IMR-90 (cell line): Measurements from ENCODE around the gene MAP1LC3A. TPM values are rescaled to one million over a fixed set of nuclear protein-coding genes. Genes with fewer than 3 reads are reported as not detected.

Source experiments
- ATAC-seq: fragments of 200-7000 bp; cut with Tn5 transposase; 2 replicates; pipeline ENCODE4 v1.9.1; 2020; ENCODE audit warnings: low read depth, mild to moderate bottlenecking, moderate library complexity
- BruUV-seq: library from RNA; stranded (reverse); fragments of 400-500 nt; replicated peaks from 2 replicates; lab custom pipeline; 2021; lab: Mats Ljungman, UMichigan
- CTCF ChIA-PET: fragments of 300-600 bp; formaldehyde crosslinking; extraction: SDS; loops from one replicate; lab custom pipeline; 2021; ENCODE audit warnings: antibody characterized with exemption; lab: Yijun Ruan, JAX
- POLR2A ChIA-PET: fragments of 300-600 bp; sonication (Branson Sonifier 250); formaldehyde crosslinking; loops from one replicate; lab custom pipeline; 2022; ENCODE audit warnings: antibody characterized with exemption; ENCODE audit not compliant: unreplicated experiment; lab: Charles Lee
- DNase-seq: peaks from one replicate; pipeline ENCODE4 v3.0.0; 2013
- H2AFZ ChIP-seq: replicated peaks from 2 replicates; pipeline ENCODE3; 2013; ENCODE audit warnings: low read length, mild to moderate bottlenecking; ENCODE audit not compliant: poor library complexity
- H2AK5ac ChIP-seq: 2 replicates; pipeline ENCODE4 v1.6.1; 2013; ENCODE audit warnings: low read depth, low read length, inconsistent platforms
- H2AK9ac ChIP-seq: replicated peaks from 2 replicates; pipeline ENCODE3; 2013; ENCODE audit warnings: mild to moderate bottlenecking, low read depth, low read length, moderate library complexity; ENCODE audit not compliant: poor library complexity
- H2BK120ac ChIP-seq: 2 replicates; pipeline ENCODE4 v1.6.1; 2013; ENCODE audit warnings: low read depth, low read length, inconsistent platforms
- H2BK15ac ChIP-seq: 3 replicates; pipeline ENCODE4 v1.6.1; 2013; ENCODE audit warnings: low read depth, low read length, inconsistent platforms
- H2BK20ac ChIP-seq: 2 replicates; pipeline ENCODE4 v1.6.1; 2013; ENCODE audit warnings: low read depth, mild to moderate bottlenecking, inconsistent platforms, low read length, moderate library complexity
- H2BK5ac ChIP-seq: 2 replicates; pipeline ENCODE4 v1.6.1; 2013; ENCODE audit warnings: mild to moderate bottlenecking, low read depth, low read length, inconsistent platforms; ENCODE audit not compliant: poor library complexity, severe bottlenecking
- H3K14ac ChIP-seq: replicated peaks from 2 replicates; pipeline ENCODE4 v1.6.1; 2013; ENCODE audit warnings: low read depth, low read length, inconsistent platforms
- H3K18ac ChIP-seq: 2 replicates; pipeline ENCODE4 v1.6.1; 2013; ENCODE audit warnings: low read depth, low read length, control low read depth
- H3K23ac ChIP-seq: 2 replicates; pipeline ENCODE4 v1.6.1; 2013; ENCODE audit warnings: low read depth, low read length, inconsistent platforms
- H3K27ac ChIP-seq: 2 replicates; pipeline ENCODE4 v1.5.1; 2013; ENCODE audit warnings: mild to moderate bottlenecking, control low read depth, low read length; ENCODE audit not compliant: insufficient read depth
- H3K27me3 ChIP-seq: 2 replicates; pipeline ENCODE4 v1.6.1; 2013; ENCODE audit warnings: low read length; ENCODE audit not compliant: control insufficient read depth, insufficient read depth
- H3K36me3 ChIP-seq: 2 replicates; pipeline ENCODE4 v1.6.1; 2013; ENCODE audit warnings: low read length, mixed read lengths; ENCODE audit not compliant: control insufficient read depth, insufficient read depth
- H3K4ac ChIP-seq: 2 replicates; pipeline ENCODE4 v1.6.1; 2013; ENCODE audit warnings: low read depth, low read length, inconsistent platforms
- H3K4me1 ChIP-seq: 2 replicates; pipeline ENCODE4 v1.6.1; 2013; ENCODE audit warnings: low read length, mixed read lengths; ENCODE audit not compliant: control insufficient read depth, insufficient read depth
- H3K4me2 ChIP-seq: 2 replicates; pipeline ENCODE4 v1.6.1; 2013; ENCODE audit warnings: low read depth, mild to moderate bottlenecking, control low read depth, low read length, moderate library complexity
- H3K4me3 ChIP-seq: 2 replicates; pipeline ENCODE4 v1.5.1; 2013; ENCODE audit warnings: low read depth, mild to moderate bottlenecking, control low read depth, low read length, moderate library complexity; ENCODE audit not compliant: insufficient read depth
- H3K56ac ChIP-seq: 2 replicates; pipeline ENCODE4 v1.6.1; 2013; ENCODE audit warnings: low read length, inconsistent platforms; ENCODE audit not compliant: insufficient read depth; ENCODE audit errors: extremely low read depth
- H3K79me1 ChIP-seq, 2 experiments: 2 replicates each; pipeline ENCODE4 v1.6.1; 2013; ENCODE audit warnings: low read length in 2 of 2, inconsistent platforms in 1 of 2, low read depth in 1 of 2
- H3K9ac ChIP-seq: 2 replicates; pipeline ENCODE4 v1.6.1; 2013; ENCODE audit warnings: low read depth, low read length, control low read depth
- H3K9me1 ChIP-seq: 2 replicates; pipeline ENCODE4 v1.6.1; 2013; ENCODE audit warnings: low read length, inconsistent platforms; ENCODE audit not compliant: insufficient read depth
- H3K9me3 ChIP-seq: 2 replicates; pipeline ENCODE4 v1.6.1; 2013; ENCODE audit warnings: low read length; ENCODE audit not compliant: control insufficient read depth, insufficient read depth
- H4K20me1 ChIP-seq: 2 replicates; pipeline ENCODE4 v1.6.1; 2013; ENCODE audit warnings: low read length, inconsistent platforms; ENCODE audit not compliant: insufficient read depth
- H4K5ac ChIP-seq: 2 replicates; pipeline ENCODE4 v1.6.1; 2013; ENCODE audit warnings: mild to moderate bottlenecking, low read depth, low read length, control low read depth
- H4K8ac ChIP-seq, 2 experiments: 2 replicates each; pipeline ENCODE4 v1.6.1; 2013; ENCODE audit warnings: low read depth in 2 of 2, low read length in 2 of 2, control low read depth in 1 of 2, inconsistent platforms in 1 of 2
- H4K91ac ChIP-seq: 2 replicates; pipeline ENCODE4 v1.6.1; 2013; ENCODE audit warnings: low read depth, low read length, inconsistent platforms; ENCODE audit not compliant: insufficient read depth
- BHLHE40 ChIP-seq: fragments of 150-350 bp; IDR thresholded peaks from 2 replicates; pipeline ENCODE4 v1.6.1; 2016; ENCODE audit warnings: mild to moderate bottlenecking, low read depth, low read length
- CEBPB ChIP-seq: IDR thresholded peaks from 2 replicates; pipeline ENCODE4 v1.6.1; 2012; ENCODE audit warnings: low read depth, low read length, improper control_type of control experiment
- CHD1 ChIP-seq: IDR thresholded peaks from 2 replicates; pipeline ENCODE4 v1.6.1; 2012; ENCODE audit warnings: low read depth, low read length, improper control_type of control experiment
- FOS ChIP-seq: fragments of 150-350 bp; IDR thresholded peaks from 2 replicates; pipeline ENCODE4 v1.6.1; 2016; ENCODE audit warnings: low read depth, low read length
- MAFK ChIP-seq: IDR thresholded peaks from 2 replicates; pipeline ENCODE4 v1.6.1; 2012; ENCODE audit warnings: low read depth, low read length, improper control_type of control experiment
- MAZ ChIP-seq: IDR thresholded peaks from 2 replicates; pipeline ENCODE4 v1.6.1; 2012; ENCODE audit warnings: low read depth, mild to moderate bottlenecking, low read length, improper control_type of control experiment, moderate library complexity, borderline replicate concordance
- MXI1 ChIP-seq: IDR thresholded peaks from 2 replicates; pipeline ENCODE4 v1.6.1; 2012; ENCODE audit warnings: low read depth, mild to moderate bottlenecking, low read length, moderate library complexity, borderline replicate concordance
- NFE2L2 ChIP-seq: fragments of 150-350 bp; IDR thresholded peaks from 2 replicates; pipeline ENCODE4 v1.6.1; 2016; ENCODE audit warnings: low read depth, mild to moderate bottlenecking, low read length
- POLR2A ChIP-seq: IDR thresholded peaks from 2 replicates; pipeline ENCODE4 v1.6.1; 2012; ENCODE audit warnings: mild to moderate bottlenecking, low read depth, low read length
- RAD21 ChIP-seq: IDR thresholded peaks from 2 replicates; pipeline ENCODE4 v1.6.1; 2012; ENCODE audit warnings: low read length, improper control_type of control experiment
- RCOR1 ChIP-seq: IDR thresholded peaks from 2 replicates; pipeline ENCODE4 v1.6.1; 2012; ENCODE audit warnings: mild to moderate bottlenecking, low read length, improper control_type of control experiment; ENCODE audit not compliant: insufficient replicate concordance
- RFX5 ChIP-seq: IDR thresholded peaks from 2 replicates; pipeline ENCODE4 v1.8.0; 2012; ENCODE audit warnings: low read depth, mild to moderate bottlenecking, low read length, moderate library complexity
- SMC3 ChIP-seq: fragments of 150-350 bp; IDR thresholded peaks from 2 replicates; pipeline ENCODE4 v1.6.1; 2016; ENCODE audit warnings: low read depth, mild to moderate bottlenecking, antibody characterized with exemption, low read length, moderate library complexity
- WGBS, 2 experiments: methylation state at CpG; one replicate each; pipeline versions ENCODE4 v1.1.5 to v1.1.7; 2013; ENCODE audit warnings: missing lambda C conversion rate in 2 of 2; ENCODE audit not compliant: insufficient read length in 1 of 2; ENCODE audit errors: extremely low coverage in 2 of 2; 5-methylcytosine and 5-hydroxymethylcytosine counted together
- dilution Hi-C: fragments of 300-500 bp; cut with HindIII; formaldehyde crosslinking; loops from one replicate; pipeline ENCODE4 v1.14.3; 2018; ENCODE audit warnings: low sequenced_read_pairs; ENCODE audit not compliant: unreplicated experiment
- in situ Hi-C: fragments of 300-500 bp; cut with MboI; formaldehyde crosslinking; loops from 3 replicates; pipeline ENCODE4 v1.14.3; 2019; ENCODE audit warnings: low sequenced_read_pairs, inconsistent platforms, mixed read lengths
- intact Hi-C: fragments of 100-400 bp; cut with micrococcal nuclease; formaldehyde crosslinking; loops from 2 replicates; pipeline ENCODE4 v1.10.0; 2022
- polyA plus RNA-seq, 3 experiments: library from polyadenylated mRNA; depleted of rRNA; stranded (reverse); fragments of >200 nt; gene quantifications; 2 replicates each; pipeline ENCODE4 v1.2.3, GENCODE V29; 2012; ENCODE audit warnings: low replicate concordance in 1 of 3
- total RNA-seq: library from RNA; depleted of rRNA; stranded (reverse); fragments of >200 nt; gene quantifications from 2 replicates; pipeline ENCODE4 v1.2.3, GENCODE V29; 2012
- TF ChIP-seq, protein P1 (sequence below): fragments of 150-350 bp; IDR thresholded peaks from 2 replicates; pipeline ENCODE4 v1.6.1; 2017; ENCODE audit warnings: mild to moderate bottlenecking, antibody characterized with exemption, low read length, low read depth
- TF ChIP-seq, protein P2 (sequence below): conservative IDR thresholded peaks from 2 replicates; pipeline ENCODE4 v1.5.1; 2012; ENCODE audit warnings: mild to moderate bottlenecking, low read depth, low read length, improper control_type of control experiment
- TF ChIP-seq, protein P3 (sequence below): fragments of 150-350 bp; IDR thresholded peaks from 2 replicates; pipeline ENCODE4 v1.6.1; 2016; ENCODE audit warnings: low read depth, mild to moderate bottlenecking, low read length, moderate library complexity, borderline replicate concordance

Gene MAP1LC3A
- total and polyA plus RNA-seq, 2 of the 4 experiments (the other 2 are of a cell fraction), result 10.0 to 39.7 TPM

GRCh38 chr20:34586488-34587163 lies 28.1 kb downstream of the MAP1LC3A start:
- H2BK15ac ChIP-seq, result no peak overlapping the region
- H2AK9ac ChIP-seq, result no peak overlapping the region
- peaks cover 6% of the 10 kb centered on the region for H3K4me1 ChIP-seq
- POLR2A ChIA-PET, result no interaction called here
- no peak overlapping the region for H2AK5ac ChIP-seq
- CTCF ChIA-PET, result no interaction called here
- dilution Hi-C loops (no loop called here), in situ Hi-C loops (loop anchor here (10.0 kb wide), 1 partner anchor 178 kb away; no protein-coding TSS in a partner anchor), intact Hi-C loops (no loop called here)
- no peak overlapping the region for H4K5ac ChIP-seq
- H2BK120ac ChIP-seq, result no peak overlapping the region
- H3K4me2 ChIP-seq, result no peak overlapping the region
- H3K9ac ChIP-seq, result no peak overlapping the region
- H3K27ac ChIP-seq, result no peak overlapping the region
- no peak overlapping the region for H3K18ac ChIP-seq
- ATAC-seq (no peak), DNase-seq (no peak)
- WGBS, 2 experiments, result 100% methylated on average over 1 of the region's 9 CpGs; no CpG with 5 or more reads in 1 of the 2 experiments
- H3K4me3 ChIP-seq, result no peak overlapping the region
- BruUV-seq, result no TSS peak
- H3K56ac ChIP-seq, result no peak overlapping the region
- H2BK5ac ChIP-seq, result no peak overlapping the region
- no peaks in the 10 kb centered on the region for H3K27me3 ChIP-seq
- H3K14ac ChIP-seq, result no peak overlapping the region
- H3K4ac ChIP-seq, result no peak overlapping the region
- peaks cover 8% of the 10 kb centered on the region for H3K9me1 ChIP-seq
- no peaks in the 10 kb centered on the region for H4K20me1 ChIP-seq
- H4K8ac ChIP-seq, result no peak overlapping the region
- H2AFZ ChIP-seq, result no peak overlapping the region
- H3K23ac ChIP-seq, result no peak overlapping the region
- H3K79me1 ChIP-seq, result peaks cover 0 to 3% of the 10 kb centered on the region in 2 experiments; a peak in 1 of 4 replicates
- TF ChIP-seq CHD1 (no peak), SMC3 (no peak), MAZ (no peak), MXI1 (no peak), MAFK (no peak), BHLHE40 (no peak), RAD21 (no peak), RFX5 (no peak), RCOR1 (no peak), CEBPB (no peak), POLR2A (no peak), NFE2L2 (no peak), FOS (no peak)
- TF ChIP-seq, protein P1, sequence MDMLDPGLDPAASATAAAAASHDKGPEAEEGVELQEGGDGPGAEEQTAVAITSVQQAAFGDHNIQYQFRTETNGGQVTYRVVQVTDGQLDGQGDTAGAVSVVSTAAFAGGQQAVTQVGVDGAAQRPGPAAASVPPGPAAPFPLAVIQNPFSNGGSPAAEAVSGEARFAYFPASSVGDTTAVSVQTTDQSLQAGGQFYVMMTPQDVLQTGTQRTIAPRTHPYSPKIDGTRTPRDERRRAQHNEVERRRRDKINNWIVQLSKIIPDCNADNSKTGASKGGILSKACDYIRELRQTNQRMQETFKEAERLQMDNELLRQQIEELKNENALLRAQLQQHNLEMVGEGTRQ, result no peak
- TF ChIP-seq, protein P2, sequence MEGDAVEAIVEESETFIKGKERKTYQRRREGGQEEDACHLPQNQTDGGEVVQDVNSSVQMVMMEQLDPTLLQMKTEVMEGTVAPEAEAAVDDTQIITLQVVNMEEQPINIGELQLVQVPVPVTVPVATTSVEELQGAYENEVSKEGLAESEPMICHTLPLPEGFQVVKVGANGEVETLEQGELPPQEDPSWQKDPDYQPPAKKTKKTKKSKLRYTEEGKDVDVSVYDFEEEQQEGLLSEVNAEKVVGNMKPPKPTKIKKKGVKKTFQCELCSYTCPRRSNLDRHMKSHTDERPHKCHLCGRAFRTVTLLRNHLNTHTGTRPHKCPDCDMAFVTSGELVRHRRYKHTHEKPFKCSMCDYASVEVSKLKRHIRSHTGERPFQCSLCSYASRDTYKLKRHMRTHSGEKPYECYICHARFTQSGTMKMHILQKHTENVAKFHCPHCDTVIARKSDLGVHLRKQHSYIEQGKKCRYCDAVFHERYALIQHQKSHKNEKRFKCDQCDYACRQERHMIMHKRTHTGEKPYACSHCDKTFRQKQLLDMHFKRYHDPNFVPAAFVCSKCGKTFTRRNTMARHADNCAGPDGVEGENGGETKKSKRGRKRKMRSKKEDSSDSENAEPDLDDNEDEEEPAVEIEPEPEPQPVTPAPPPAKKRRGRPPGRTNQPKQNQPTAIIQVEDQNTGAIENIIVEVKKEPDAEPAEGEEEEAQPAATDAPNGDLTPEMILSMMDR, result no peak
- TF ChIP-seq, protein P3, sequence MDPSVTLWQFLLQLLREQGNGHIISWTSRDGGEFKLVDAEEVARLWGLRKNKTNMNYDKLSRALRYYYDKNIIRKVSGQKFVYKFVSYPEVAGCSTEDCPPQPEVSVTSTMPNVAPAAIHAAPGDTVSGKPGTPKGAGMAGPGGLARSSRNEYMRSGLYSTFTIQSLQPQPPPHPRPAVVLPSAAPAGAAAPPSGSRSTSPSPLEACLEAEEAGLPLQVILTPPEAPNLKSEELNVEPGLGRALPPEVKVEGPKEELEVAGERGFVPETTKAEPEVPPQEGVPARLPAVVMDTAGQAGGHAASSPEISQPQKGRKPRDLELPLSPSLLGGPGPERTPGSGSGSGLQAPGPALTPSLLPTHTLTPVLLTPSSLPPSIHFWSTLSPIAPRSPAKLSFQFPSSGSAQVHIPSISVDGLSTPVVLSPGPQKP, result no peak
- H3K9me3 ChIP-seq, result no peaks in the 10 kb centered on the region
- H2BK20ac ChIP-seq, result no peak overlapping the region
- H4K91ac ChIP-seq, result no peak overlapping the region
- peaks cover 4% of the 10 kb centered on the region for H3K36me3 ChIP-seq
